Activated T-helper 1 cell treated with Interleukin-2 at 50 U/mL for 16 hours (primary cell): ENCODE data around the gene FXYD2.

Experiments
- DNase-seq: peaks from one replicate; pipeline ENCODE4 v3.0.0-alpha.2; 2020; ENCODE audit warnings: low read depth

The FXYD2 gene

GRCh38 chr11:117795638-117796455 is 28.7 kb downstream of the FXYD2 start:
- no peak for DNase-seq

DNA sequence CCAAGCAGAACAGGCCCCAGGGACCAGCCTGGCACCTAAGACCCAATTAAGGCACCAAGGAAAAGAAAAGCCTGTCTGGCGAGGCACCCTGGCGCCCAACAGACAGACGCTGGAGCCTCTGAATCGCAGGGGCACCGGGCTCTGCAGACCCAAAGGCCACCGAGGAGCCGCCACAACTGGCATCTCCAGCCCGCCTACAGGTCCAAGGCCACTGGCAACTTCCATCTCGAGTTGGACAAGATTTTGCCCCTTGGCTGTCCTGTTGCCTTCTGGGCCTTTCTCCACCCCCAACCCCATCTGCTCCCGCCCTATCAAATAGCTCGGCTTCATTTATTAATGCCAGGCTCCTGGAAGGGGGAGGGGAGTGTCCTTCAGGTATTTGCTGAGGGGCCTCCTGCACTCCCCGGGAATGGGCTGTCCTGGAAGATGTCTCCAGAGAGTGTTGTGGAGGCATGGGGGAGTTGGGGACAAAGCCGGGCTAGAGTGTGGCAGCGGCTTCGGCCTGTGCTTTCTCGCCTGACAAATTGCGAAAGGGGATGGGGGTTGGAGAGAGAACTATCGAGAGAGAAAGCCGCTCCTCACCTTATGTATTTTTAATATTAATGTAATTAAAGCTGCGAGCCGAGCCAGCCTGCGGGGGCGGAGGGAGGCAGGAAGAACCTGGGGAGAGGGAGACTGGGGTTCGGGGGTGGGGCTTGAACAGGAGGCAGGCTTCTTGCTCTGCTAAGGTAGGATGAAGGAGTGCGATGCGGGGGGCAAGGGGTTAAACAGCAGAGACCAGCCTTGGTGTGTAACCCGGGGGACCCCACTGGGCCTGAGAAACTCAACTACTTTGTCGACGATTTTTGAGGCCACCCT is 29.5 kb downstream of the FXYD2 start:
- no peak for DNase-seq

GRCh38 chr11:117794135-117794534 is 30.4 kb downstream of the FXYD2 start:
- DNase-seq: no peak

DNA sequence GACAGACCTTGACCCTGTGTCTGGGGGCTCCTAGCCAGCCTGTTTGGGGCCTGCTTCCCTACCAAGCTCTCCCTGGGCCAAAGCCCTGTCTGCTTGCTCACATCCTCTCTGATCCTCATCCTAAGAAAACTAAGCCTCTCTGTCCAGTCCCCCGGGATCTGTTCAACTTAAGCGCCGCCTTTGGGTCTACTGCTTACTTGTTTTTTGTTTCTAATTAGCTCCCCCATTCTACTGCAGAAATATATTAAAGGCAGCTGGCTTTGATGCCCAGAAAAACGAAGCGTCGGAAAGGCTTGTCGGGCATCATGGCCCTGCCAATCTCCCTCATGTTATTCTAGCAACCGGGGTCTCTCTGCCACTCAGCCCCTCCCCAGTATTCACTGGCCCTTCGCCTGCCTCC is 31.0 kb downstream of the FXYD2 start:
- DNase-seq: no peak

DNA sequence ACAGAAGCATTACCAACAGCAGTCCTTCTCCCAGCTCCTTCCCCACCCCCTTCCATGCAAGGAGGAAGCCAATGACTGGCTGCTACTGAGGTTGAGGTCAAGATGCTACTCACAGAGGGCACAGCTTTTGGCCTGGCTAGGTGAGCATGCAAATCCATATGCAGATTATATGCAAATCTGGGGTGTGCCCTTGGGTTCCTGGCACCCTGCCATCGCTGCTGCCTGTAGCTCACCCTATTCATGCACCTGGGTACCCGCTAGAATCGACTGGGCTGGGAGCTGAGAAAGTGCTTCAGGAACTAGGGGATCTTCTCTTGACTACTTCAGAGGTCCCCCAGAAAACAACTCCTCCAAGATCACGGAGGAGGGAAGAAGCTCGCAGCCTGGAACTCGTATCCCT is 31.6 kb downstream of the FXYD2 start:
- DNase-seq: no peak

DNA sequence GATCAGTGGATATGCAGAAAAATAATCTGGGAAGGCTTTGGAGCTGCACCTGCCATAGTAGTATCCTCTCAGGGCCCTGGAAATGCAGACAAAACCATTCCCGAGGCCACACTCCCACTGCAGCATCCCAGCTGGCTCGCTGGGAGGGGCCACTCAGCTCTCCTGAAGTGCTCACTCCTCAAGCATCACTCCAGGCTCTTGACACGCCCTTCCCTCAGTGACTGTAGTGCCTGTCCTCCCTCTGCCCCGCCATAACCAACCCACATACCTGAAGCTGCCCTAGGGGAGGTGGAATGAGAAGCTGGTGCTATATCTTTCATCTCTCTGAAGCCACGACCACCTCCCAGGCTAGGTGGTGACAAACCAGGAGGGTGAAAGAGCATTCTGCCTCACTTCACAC is 32.3 kb downstream of the FXYD2 start:
- DNase-seq: no peak

GRCh38 chr11:117790279-117790678 is 34.3 kb downstream of the FXYD2 start:
- DNase-seq: no peak

DNA sequence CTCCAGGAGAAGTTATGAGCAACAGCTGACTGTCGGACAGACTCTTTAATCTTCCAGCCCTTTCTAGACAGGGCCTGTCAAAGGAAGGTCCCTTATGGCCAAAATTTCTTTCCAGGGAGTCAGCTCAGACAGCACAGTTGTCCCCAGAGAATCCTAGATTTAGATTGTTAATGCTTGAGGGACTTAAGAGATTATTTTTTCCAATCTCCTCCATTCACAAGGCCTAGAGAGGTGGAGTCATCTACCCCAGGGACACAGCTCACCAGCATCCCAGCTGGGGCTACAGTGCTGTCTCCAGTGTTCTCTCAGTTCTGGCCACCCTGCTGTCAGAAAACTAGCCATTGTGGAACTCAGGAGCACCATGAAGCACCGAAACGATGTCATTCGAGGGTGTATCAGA is 35.3 kb downstream of the FXYD2 start:
- no peak for DNase-seq

GRCh38 chr11:117786135-117786870 is 38.2 kb downstream of the FXYD2 start:
- DNase-seq: no peak

GRCh38 chr11:117782101-117782500 is 42.4 kb downstream of the FXYD2 start:
- no peak for DNase-seq

GRCh38 chr11:117781627-117782026 is 42.9 kb downstream of the FXYD2 start:
- DNase-seq: no peak

DNA sequence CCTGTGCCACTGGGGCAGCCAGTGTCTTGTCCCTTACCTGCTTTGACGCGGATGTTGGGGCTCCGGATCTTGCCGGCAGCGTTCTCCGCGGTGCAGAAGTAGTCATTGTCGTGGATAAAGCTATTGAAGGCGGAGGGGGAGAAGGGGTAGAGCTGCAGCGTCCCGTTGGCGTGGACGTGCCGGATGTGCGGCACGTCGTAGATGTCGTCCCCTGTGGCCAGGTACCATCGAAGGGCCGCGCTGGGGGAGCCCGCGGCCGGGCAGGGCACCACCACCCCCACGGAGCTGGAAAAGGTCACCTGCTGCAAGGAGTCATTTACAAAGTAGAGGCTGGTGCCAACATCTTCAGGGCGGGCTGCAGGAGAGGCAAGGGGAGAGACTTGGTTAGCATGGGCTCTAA is 44.1 kb downstream of the FXYD2 start:
- DNase-seq: no peak

DNA sequence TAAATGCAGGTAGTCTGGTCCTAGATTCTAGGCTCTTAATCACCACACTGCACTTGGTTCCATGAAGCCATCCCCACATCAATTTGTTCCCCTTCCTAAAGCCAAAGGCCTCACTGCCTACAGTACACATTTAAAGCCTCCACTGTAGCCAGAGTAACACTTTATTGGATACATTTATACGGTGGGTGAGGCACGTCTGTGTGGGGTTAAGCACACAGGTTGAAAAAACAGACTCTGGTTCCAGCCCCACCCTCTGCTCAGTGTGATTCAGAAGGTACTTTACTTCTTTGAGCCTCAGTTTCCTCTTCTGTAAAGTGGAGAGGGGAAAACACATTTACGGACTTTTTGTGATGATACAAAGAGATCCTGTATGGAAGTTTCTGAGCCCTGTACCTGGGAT is 50.0 kb downstream of the FXYD2 start:
- no peak for DNase-seq

- DNase-seq: no peak
Observed at GRCh38 chr11:117772360-117772759, 52.2 kb downstream of the FXYD2 start.

DNA sequence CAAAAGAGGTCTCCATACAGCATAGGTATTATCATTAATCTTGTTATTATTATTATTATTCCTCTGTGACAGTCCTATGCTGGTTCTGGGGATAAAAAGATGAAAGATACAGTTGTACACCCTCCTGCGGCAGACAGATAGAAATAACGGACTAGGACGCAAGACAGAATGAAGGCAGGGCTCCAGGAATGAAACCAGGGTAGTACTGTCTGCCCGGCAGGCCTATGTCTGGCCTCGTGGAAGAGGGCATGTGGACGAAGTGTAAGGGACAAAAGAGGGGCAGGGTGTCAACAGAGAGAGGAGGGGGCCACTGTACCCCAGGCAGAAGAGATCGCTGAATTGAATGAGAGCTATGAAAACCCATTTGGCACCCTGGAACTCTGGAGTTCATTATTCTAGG is 52.7 kb downstream of the FXYD2 start:
- DNase-seq: no peak

DNA sequence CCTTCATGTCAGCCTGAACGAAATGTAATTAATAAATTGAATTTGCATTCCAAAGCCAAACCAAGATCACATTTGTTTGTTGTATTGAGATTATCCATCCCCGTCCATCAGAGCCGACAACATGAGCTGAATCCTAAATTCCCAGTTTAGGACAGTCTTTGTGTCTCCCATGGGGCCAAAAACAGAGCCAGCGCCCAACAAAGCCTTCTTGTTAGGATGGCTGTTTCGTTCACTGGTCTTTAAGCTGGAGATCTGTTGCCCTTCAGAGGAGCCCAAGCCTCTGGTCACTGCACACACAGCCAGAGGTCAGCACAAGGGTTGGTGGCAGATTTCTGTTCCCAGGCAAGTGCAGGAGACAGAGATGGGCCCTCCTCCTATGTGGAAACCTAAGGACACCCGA is 53.3 kb downstream of the FXYD2 start:
- DNase-seq: no peak

GRCh38 chr11:117770061-117770460 is 54.5 kb downstream of the FXYD2 start:
- no peak for DNase-seq
